Measurements from ENCODE around the gene SLC37A1.

DNA sequence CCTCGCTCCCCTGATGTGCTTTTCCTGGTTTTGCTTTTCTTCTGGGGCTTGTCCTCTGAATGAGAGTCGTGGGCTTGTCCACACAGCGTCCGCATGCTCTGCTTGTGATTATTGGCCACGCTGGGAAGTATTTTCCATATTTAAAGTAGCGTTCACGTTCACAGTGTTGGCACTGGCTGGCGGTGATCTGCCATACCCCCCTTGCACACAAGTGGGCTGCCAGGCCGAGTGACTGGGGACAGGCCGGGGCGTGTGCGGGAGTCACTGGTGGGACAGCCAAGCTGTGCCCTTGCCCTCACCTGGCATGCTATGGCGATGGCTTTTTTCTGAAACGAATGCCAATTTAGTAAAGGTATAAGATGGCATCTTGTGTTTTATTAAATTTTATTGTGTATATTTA, 32.8 kb downstream of the SLC37A1 start:
- no peak for TF ChIP-seq POLR2A (IDR thresholded peaks at IDR 0.05)
- TF ChIP-seq, protein P1, sequence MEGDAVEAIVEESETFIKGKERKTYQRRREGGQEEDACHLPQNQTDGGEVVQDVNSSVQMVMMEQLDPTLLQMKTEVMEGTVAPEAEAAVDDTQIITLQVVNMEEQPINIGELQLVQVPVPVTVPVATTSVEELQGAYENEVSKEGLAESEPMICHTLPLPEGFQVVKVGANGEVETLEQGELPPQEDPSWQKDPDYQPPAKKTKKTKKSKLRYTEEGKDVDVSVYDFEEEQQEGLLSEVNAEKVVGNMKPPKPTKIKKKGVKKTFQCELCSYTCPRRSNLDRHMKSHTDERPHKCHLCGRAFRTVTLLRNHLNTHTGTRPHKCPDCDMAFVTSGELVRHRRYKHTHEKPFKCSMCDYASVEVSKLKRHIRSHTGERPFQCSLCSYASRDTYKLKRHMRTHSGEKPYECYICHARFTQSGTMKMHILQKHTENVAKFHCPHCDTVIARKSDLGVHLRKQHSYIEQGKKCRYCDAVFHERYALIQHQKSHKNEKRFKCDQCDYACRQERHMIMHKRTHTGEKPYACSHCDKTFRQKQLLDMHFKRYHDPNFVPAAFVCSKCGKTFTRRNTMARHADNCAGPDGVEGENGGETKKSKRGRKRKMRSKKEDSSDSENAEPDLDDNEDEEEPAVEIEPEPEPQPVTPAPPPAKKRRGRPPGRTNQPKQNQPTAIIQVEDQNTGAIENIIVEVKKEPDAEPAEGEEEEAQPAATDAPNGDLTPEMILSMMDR (IDR thresholded peaks at IDR 0.05) = no peak

Measured in uterus (tissue), 2 donors.